Epithelial cell of prostate (primary cell): ENCODE results near the gene STX18.
"Not testable (repeated sequence)": the region's sequence is repeated elsewhere in the genome, so short reads cannot be mapped to it uniquely, and the experiment has no call there.

ENCODE experiments used
- DNase-seq: peaks from one replicate; pipeline ENCODE4 v3.0.0-alpha.2; 2011; ENCODE audit warnings: low read depth, low spot score
- H3K27ac ChIP-seq: fragments of 450-650 bp; 2 replicates; pipeline ENCODE4 v1.5.1; 2017; ENCODE audit warnings: mild to moderate bottlenecking

Gene STX18

GRCh38 chr4:4424499-4425115 is 117.2 kb downstream of the STX18 start:
- no peak for DNase-seq
- no peak overlapping the region for H3K27ac ChIP-seq

GRCh38 chr4:4423706-4424498 is 117.9 kb downstream of the STX18 start:
- H3K27ac ChIP-seq, result no peak overlapping the region
- no peak for DNase-seq

GRCh38 chr4:4422856-4423499 is 118.9 kb downstream of the STX18 start:
- DNase-seq, result no peak
- H3K27ac ChIP-seq, result no peak overlapping the region

GRCh38 chr4:4422117-4422516 is 119.7 kb downstream of the STX18 start:
- not testable (repeated sequence) for H3K27ac ChIP-seq, DNase-seq

DNA sequence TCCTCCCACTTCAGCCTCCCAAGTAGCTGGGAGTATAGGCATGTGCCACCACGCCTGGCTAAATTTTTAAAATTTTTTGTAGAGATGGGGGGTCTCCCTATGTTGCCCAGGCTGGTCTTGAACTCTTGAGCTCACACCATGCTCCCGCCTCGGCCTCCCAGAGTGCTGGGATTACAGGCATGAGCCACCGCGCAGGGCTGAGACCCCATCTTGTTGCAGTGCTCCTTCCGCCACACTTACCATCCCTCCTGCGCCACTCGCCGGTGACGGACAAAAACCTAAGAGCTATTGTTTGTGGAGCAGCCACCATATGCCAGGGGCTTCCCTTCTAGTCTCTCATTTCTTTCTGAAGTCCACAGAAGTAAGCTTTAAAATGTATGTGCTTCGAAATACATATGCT is 120.5 kb downstream of the STX18 start:
- no peak overlapping the region for H3K27ac ChIP-seq
- no peak for DNase-seq

GRCh38 chr4:4420421-4420820 is 121.4 kb downstream of the STX18 start:
- no peak for DNase-seq
- no peak overlapping the region for H3K27ac ChIP-seq

GRCh38 chr4:4419896-4420295 is 122.0 kb downstream of the STX18 start:
- no peak overlapping the region for H3K27ac ChIP-seq
- DNase-seq, result no peak

GRCh38 chr4:4418676-4419390 is 123.0 kb downstream of the STX18 start:
- no peak overlapping the region for H3K27ac ChIP-seq
- no peak for DNase-seq

GRCh38 chr4:4417886-4418285 is 124.0 kb downstream of the STX18 start:
- no peak for DNase-seq

GRCh38 chr4:4416981-4417380 is 124.9 kb downstream of the STX18 start:
- no peak overlapping the region for H3K27ac ChIP-seq
- no peak for DNase-seq

More at GRCh38 chr4:4417886-4418285, 124.0 kb downstream of the STX18 start:
- no peak overlapping the region for H3K27ac ChIP-seq

DNA sequence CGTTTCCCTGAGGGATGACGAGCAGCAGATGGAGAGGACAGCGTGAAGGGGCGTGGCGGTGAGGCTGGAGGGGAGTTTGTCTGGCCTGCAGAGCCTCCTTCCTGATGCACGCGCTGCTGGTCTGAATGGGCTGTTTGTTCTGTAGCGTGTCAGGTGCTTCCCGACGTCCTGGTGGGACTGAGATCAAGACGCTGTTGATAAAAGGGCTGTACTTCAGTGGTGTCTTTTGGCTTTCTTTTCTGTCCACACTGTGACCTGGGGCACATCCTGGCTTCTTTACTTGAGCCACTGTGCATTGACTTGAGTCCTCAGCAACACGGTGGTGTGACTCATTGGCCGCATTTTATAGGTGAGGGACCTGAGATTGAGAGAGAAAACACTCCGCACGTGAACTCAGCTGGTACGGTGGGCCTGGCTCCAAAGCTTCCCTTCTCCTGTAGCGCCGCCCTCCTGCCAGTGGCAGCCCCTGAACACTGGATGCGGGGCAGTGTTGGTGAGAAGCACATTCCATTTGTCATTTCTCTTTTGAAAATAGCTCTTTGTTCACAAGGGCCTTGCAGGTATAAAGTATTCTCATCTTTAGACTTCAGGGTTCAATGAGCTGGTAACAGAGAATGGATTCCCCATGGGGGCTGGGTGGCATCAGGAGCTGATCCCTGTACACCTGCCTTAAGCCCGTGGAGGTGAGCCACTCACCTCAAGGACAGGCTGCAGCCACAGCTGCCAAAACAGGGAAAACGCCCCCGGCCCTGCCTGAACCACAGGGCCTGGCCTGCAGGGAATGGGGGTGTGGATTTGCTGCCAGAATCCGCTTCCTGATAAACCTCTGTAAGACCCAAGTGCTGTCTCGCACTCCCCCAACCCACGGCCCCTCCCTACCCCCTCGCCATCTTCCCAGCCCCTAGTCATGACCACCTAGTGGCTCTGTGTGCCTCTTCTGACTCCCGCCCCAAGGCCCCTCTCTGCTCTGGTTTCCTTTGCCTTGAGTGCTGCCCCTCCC is 125.7 kb downstream of the STX18 start:
- no peak overlapping the region for H3K27ac ChIP-seq
- no peak for DNase-seq

GRCh38 chr4:4415107-4415805 is 126.6 kb downstream of the STX18 start:
- no peak overlapping the region for H3K27ac ChIP-seq
- DNase-seq, result no peak

GRCh38 chr4:4413806-4414205 is 128.0 kb downstream of the STX18 start:
- DNase-seq, result no peak
- H3K27ac ChIP-seq, result no peak overlapping the region

DNA sequence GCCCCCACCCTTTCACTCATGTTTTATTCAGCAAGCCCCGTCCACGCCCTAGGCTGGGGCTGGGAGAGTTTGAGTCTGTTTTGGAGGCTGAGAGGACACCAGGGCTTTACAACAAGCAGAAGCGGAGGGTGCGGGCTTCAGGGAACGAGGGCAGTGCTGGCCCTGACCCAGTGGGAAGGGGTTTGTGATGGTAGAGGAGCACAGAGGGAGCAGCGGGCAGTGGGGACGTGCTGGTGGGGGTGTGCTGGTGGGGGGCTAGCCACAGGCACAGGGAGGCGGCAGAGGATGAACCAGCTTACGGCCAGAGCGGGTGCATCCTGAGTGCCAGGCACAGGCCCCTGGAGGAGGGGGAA is 128.5 kb downstream of the STX18 start:
- H3K27ac ChIP-seq, result no peak overlapping the region
- no peak for DNase-seq

- DNase-seq, result no peak
- no peak overlapping the region for H3K27ac ChIP-seq
Measured at GRCh38 chr4:4412641-4413372, 129.0 kb downstream of the STX18 start.

GRCh38 chr4:4411906-4412305 is 129.9 kb downstream of the STX18 start:
- no peak for DNase-seq
- no peak overlapping the region for H3K27ac ChIP-seq

- H3K27ac ChIP-seq, result no peak overlapping the region
Measured at GRCh38 chr4:4410271-4410670, 131.6 kb downstream of the STX18 start.

DNA sequence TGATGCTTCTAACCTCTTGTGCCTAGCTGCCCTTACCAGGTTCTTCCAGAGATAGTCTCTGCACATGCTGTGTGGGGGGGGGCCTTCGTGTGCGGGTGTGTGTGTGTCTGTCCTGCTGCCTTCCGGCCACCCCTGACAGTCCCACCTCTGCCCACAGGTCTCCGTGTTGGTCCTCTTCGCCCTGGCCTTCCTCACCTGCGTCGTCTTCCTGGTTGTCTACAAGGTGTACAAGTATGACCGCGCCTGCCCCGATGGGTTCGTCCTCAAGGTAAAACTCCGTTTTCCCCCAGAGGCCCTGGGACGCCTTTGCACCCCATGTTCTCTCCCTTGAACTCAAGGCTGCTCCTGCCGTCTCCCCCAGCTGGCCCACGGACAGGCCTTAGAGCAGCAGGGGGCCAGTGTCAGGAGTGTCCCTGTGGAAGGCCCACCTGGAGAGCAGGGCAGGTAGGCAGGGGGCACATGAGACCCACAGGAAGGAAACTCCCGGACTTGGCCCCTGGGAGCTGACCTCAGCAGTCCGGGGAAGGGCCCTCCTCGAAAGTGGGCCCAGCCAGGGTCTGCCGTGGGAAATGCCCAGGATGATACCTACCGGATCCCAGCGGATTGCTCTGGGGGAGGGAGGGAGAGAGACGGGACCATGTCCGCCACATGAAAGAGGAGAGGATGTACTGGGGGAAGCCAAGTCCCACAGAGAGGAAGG is 132.3 kb downstream of the STX18 start:
- H3K27ac ChIP-seq, result no peak overlapping the region
- DNase-seq, result no peak

More at GRCh38 chr4:4410271-4410670, 131.6 kb downstream of the STX18 start:
- no peak for DNase-seq
